Duodenal mucosa (tissue), 2 donors: ENCODE data around the gene TJP3.

Source experiments
- H3K27ac ChIP-seq: one replicate; pipeline ENCODE4 v1.7.0; 2013; ENCODE audit warnings: low read depth, low read length
- H3K27me3 ChIP-seq, 2 donors: one replicate each; pipeline ENCODE4 v1.7.0; 2013; ENCODE audit warnings: low read length in 2 of 2, control low read depth in 1 of 2; ENCODE audit not compliant: insufficient read depth in 2 of 2, control insufficient read depth in 1 of 2
- H3K36me3 ChIP-seq, 2 donors: one replicate each; pipeline ENCODE4 v1.7.0; 2013; ENCODE audit warnings: low read length in 2 of 2, control low read depth in 1 of 2; ENCODE audit not compliant: insufficient read depth in 2 of 2, control insufficient read depth in 1 of 2
- H3K4me1 ChIP-seq, 2 donors: one replicate each; pipeline ENCODE4 v1.7.0; 2013; ENCODE audit warnings: low read length in 2 of 2, control low read depth in 1 of 2; ENCODE audit not compliant: insufficient read depth in 2 of 2, control insufficient read depth in 1 of 2
- H3K4me3 ChIP-seq, 2 donors: one replicate each; pipeline ENCODE4 v1.7.0; 2013; ENCODE audit warnings: low read length in 2 of 2, low read depth in 1 of 2
- H3K9ac ChIP-seq, 2 donors: one replicate each; pipeline ENCODE4 v1.7.0; 2013; ENCODE audit warnings: low read length in 2 of 2, low read depth in 1 of 2
- H3K9me3 ChIP-seq, 2 donors: one replicate each; pipeline ENCODE4 v1.7.0; 2013; ENCODE audit warnings: low read length in 2 of 2, control low read depth in 1 of 2; ENCODE audit not compliant: control insufficient read depth in 1 of 2

The TJP3 gene

DNA sequence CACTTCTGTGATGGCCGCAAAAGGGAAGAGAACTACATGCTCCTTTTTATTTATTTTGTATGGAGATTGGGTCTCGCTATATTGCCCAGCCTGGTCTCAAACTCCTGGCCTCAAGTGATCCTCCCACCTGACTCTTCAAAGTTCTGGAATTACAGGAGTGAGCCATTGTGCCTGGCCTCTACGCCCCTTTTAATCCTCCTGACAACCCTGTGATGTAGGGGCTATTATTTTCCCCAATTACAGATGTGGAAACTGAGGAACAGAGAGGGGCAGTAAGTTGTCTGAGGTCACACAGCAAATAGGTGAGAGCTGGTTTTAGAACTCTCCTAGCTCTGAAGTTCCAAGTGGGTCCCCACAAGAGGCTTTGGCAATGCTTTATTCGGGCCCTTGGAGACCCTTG, 11.7 kb downstream of the TJP3 start:
- Histone ChIP-seq H3K36me3 (no peaks in the 10 kb centered on the region), H3K27ac (peak overlapping the region; percentile 80), H3K9ac (no peak overlapping the region), H3K4me1 (peaks cover 16 to 19% of the 10 kb centered on the region in 2 donors), H3K9me3 (no peaks in the 10 kb centered on the region), H3K27me3 (no peaks in the 10 kb centered on the region), H3K4me3 (peak overlapping the region in 1 of 2 donors; percentile 51)

- H3K9ac ChIP-seq, result peak overlapping the region in 1 of 2 donors; percentile 47
- no peaks in the 10 kb centered on the region for H3K27me3 ChIP-seq
- H3K4me3 ChIP-seq, result peak overlapping the region; percentile 51 to 80
- H3K4me1 ChIP-seq, result peaks cover 18 to 25% of the 10 kb centered on the region in 2 donors
- peak overlapping the region; percentile 80 for H3K27ac ChIP-seq
- no peaks in the 10 kb centered on the region for H3K9me3 ChIP-seq
- H3K36me3 ChIP-seq, result no peaks in the 10 kb centered on the region
Observed at GRCh38 chr19:3720349-3720917, 12.2 kb downstream of the TJP3 start.

- Histone ChIP-seq H3K27me3 (no peaks in the 10 kb centered on the region), H3K36me3 (no peaks in the 10 kb centered on the region), H3K4me1 (peaks cover 20 to 32% of the 10 kb centered on the region in 2 donors), H3K27ac (peak overlapping the region; percentile 58), H3K4me3 (peak overlapping the region; percentile 80 to 86), H3K9ac (peak overlapping the region; percentile 47 to 70), H3K9me3 (no peaks in the 10 kb centered on the region)
Observed at GRCh38 chr19:3721131-3721886, 13.1 kb downstream of the TJP3 start.

- Histone ChIP-seq H3K9me3 (no peaks in the 10 kb centered on the region), H3K4me3 (peak overlapping the region; percentile 80 to 86), H3K4me1 (peaks cover 20 to 34% of the 10 kb centered on the region in 2 donors), H3K27ac (peak overlapping the region; percentile 32), H3K27me3 (no peaks in the 10 kb centered on the region), H3K9ac (peak overlapping the region; percentile 70 to 82), H3K36me3 (no peaks in the 10 kb centered on the region)
Observed at GRCh38 chr19:3721887-3722442, 13.8 kb downstream of the TJP3 start.

DNA sequence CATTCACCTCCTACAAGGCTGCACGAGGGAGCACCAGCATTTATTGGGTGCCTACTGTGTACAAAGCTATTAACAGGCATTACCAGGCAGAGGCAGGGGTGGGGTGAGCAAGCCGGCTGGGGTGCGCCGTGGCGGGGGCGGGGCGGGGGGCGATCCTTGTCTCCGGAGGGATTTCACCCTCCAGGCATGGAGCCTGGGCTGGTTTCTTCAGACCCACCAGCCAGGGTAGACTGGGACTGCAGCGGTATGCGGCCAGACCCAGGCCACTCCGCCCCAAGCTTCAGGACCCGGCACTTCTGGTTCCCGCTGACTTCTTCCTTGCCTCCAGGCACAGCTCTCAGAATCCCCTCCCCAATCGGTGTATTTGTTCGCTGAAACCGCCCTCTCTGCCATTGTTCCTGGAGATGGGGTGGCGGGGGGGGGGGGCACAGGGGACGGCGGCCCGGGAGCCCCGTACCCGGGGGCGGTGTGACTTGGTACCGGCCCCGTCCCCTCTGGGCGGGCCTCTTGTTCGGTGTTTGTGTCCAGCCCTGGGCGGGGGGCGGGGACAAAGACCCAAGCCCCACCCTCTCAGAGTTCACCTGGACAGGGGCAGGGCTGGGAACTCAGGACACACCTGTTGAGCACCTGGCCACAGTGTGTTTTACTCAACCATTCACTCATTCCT, 14.4 kb downstream of the TJP3 start:
- peak overlapping the region; percentile 80 to 86 for H3K4me3 ChIP-seq
- H3K27me3 ChIP-seq, result no peaks in the 10 kb centered on the region

GRCh38 chr19:3723110-3723488, 14.9 kb downstream of the TJP3 start:
- Histone ChIP-seq H3K27me3 (no peaks in the 10 kb centered on the region), H3K9ac (no peak overlapping the region), H3K9me3 (no peaks in the 10 kb centered on the region), H3K4me3 (peak overlapping the region; percentile 26 to 86), H3K36me3 (no peaks in the 10 kb centered on the region), H3K27ac (no peak overlapping the region), H3K4me1 (peaks cover 20 to 34% of the 10 kb centered on the region in 2 donors)

More for the DNA sequence above, 14.4 kb downstream of the TJP3 start:
- peak overlapping the region; percentile 70 to 82 for H3K9ac ChIP-seq
- H3K9me3 ChIP-seq, result no peaks in the 10 kb centered on the region
- H3K4me1 ChIP-seq, result peaks cover 20 to 34% of the 10 kb centered on the region in 2 donors
- no peaks in the 10 kb centered on the region for H3K36me3 ChIP-seq
- H3K27ac ChIP-seq, result no peak overlapping the region

- H3K9ac ChIP-seq, result no peak overlapping the region
- peaks cover 0 to 5% of the 10 kb centered on the region in 2 donors for H3K36me3 ChIP-seq
- no peak overlapping the region for H3K27ac ChIP-seq
- peaks cover 20 to 34% of the 10 kb centered on the region in 2 donors for H3K4me1 ChIP-seq
- no peak overlapping the region for H3K4me3 ChIP-seq
- H3K9me3 ChIP-seq, result no peaks in the 10 kb centered on the region
- H3K27me3 ChIP-seq, result no peaks in the 10 kb centered on the region
Observed at GRCh38 chr19:3723883-3724282, 15.7 kb downstream of the TJP3 start.

DNA sequence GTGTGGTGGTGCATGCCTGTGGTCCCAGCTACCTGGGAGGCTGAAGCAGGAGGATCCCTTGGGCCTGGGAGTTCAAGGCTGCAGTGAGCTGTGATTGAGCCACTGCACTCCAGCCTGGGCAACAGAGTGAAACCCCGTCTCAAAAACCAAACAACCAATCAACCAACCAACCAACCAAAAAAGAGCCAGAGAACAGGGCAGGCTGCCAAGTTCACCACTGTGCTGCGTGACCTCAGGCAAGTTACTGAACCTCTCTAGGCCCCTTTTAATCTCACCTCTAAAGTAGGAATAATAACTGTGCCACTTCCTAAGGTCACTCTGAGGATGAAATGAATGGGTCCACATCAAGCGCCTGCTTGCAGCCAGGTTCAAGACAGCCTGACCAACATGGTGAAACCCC, 16.9 kb downstream of the TJP3 start:
- H3K4me3 ChIP-seq, result no peak overlapping the region
- no peak overlapping the region for H3K9ac ChIP-seq
- H3K9me3 ChIP-seq, result no peaks in the 10 kb centered on the region
- H3K36me3 ChIP-seq, result peaks cover 0 to 9% of the 10 kb centered on the region in 2 donors
- no peak overlapping the region for H3K27ac ChIP-seq
- H3K4me1 ChIP-seq, result peaks cover 14 to 28% of the 10 kb centered on the region in 2 donors
- no peaks in the 10 kb centered on the region for H3K27me3 ChIP-seq

- H3K27me3 ChIP-seq, result no peaks in the 10 kb centered on the region
- peaks cover 12 to 27% of the 10 kb centered on the region in 2 donors for H3K4me1 ChIP-seq
- peaks cover 0 to 13% of the 10 kb centered on the region in 2 donors for H3K36me3 ChIP-seq
- H3K4me3 ChIP-seq, result peak overlapping the region in 1 of 2 donors; percentile 36
- peak overlapping the region; percentile 2 for H3K27ac ChIP-seq
- H3K9me3 ChIP-seq, result no peaks in the 10 kb centered on the region
- H3K9ac ChIP-seq, result no peak overlapping the region
Observed at GRCh38 chr19:3725640-3726310, 17.6 kb downstream of the TJP3 start.
